Sigmoid colon (tissue), 7 donors: ENCODE results near the gene IGFBP7. TPM values are rescaled to one million over a fixed set of nuclear protein-coding genes. Genes with fewer than 3 reads are reported as not detected.

Source experiments
- DNase-seq: peaks from one replicate; pipeline ENCODE4 v3.0.0-alpha.2; 2019
- H3K27ac ChIP-seq, 4 donors: fragments of 200-600 bp; sonication (generic); one replicate each; pipeline ENCODE4 v1.5.1; 2016 to 2019; ENCODE audit warnings: mild to moderate bottlenecking in 1 of 4
- H3K27me3 ChIP-seq, 3 donors: fragments of 200-600 bp; sonication (generic); one replicate each; pipeline ENCODE4 v1.5.1; 2019; ENCODE audit warnings: mild to moderate bottlenecking in 1 of 3
- H3K36me3 ChIP-seq, 4 donors: fragments of 200-600 bp; sonication (generic); one replicate each; pipeline ENCODE4 v1.5.1; 2016 to 2019
- H3K4me1 ChIP-seq, 4 donors: fragments of 200-600 bp; sonication (generic); one replicate each; pipeline ENCODE4 v1.5.1; 2017 to 2019
- H3K4me3 ChIP-seq, 4 donors: fragments of 200-600 bp; sonication (generic); one replicate each; pipeline ENCODE4 v1.5.1; 2017 to 2019; ENCODE audit warnings: mild to moderate bottlenecking in 2 of 4, moderate library complexity in 1 of 4
- H3K9me3 ChIP-seq, 4 donors: fragments of 200-600 bp in 3 of 4; sonication (generic) in 3 of 4; one replicate each; pipeline versions ENCODE4 v1.5.1 to v1.6.1; 2013 to 2019
- EP300 ChIP-seq, 4 donors: sonication (generic); formaldehyde crosslinking; IDR thresholded peaks; one replicate each; pipeline ENCODE4 v1.6.1; 2017; ENCODE audit warnings: antibody characterized with exemption in 4 of 4
- POLR2A ChIP-seq, 2 donors: fragments of 450-650 bp; IDR thresholded peaks; one replicate each; pipeline ENCODE4 v1.6.1; 2016; ENCODE audit warnings: antibody characterized with exemption in 2 of 2, mild to moderate bottlenecking in 2 of 2, moderate library complexity in 2 of 2
- POLR2AphosphoS5 ChIP-seq, 4 donors: sonication (generic); formaldehyde crosslinking; IDR thresholded peaks; one replicate each; pipeline ENCODE4 v1.6.1; 2017; ENCODE audit warnings: antibody characterized with exemption in 4 of 4
- WGBS, 2 donors: extraction: QIAGEN DNeasy Blood & Tissue Kit; methylation state at CpG; one replicate each; pipeline ENCODE4 v1.1.7; 2013; 5-methylcytosine and 5-hydroxymethylcytosine counted together
- intact Hi-C: fragments of 100-400 bp; cut with DNase I; formaldehyde crosslinking; loops from one replicate; pipeline ENCODE4 v1.15.1; 2023
- polyA plus RNA-seq, 3 donors: library from polyadenylated mRNA; stranded (reverse); fragments of 200-250 nt; gene quantifications; one replicate each; pipeline ENCODE4 v1.2.3, GENCODE V29; 2013
- total RNA-seq, 4 donors: library from RNA; depleted of rRNA; stranded (reverse); fragments of >200 nt; gene quantifications; one replicate each; pipeline ENCODE4 v1.1.0, GENCODE V29; 2016
- TF ChIP-seq, protein P1 (sequence below), 4 experiments: fragments of 450-650 bp in 3 of 4; fragments of 200-600 bp in 1 of 4; IDR thresholded peaks; one replicate each; pipeline ENCODE4 v1.5.1; 2016 to 2019; ENCODE audit warnings: antibody characterized with exemption in 4 of 4, mild to moderate bottlenecking in 3 of 4, moderate library complexity in 2 of 4
- donor health status: healthy with polysubstance abuse.
- donor health status: Bipolar disorder and iron deficiency.
- donor health status: healthy.

Gene IGFBP7
- total and polyA plus RNA-seq, 7 donors: 29.8 to 834 (median 474) TPM

DNA sequence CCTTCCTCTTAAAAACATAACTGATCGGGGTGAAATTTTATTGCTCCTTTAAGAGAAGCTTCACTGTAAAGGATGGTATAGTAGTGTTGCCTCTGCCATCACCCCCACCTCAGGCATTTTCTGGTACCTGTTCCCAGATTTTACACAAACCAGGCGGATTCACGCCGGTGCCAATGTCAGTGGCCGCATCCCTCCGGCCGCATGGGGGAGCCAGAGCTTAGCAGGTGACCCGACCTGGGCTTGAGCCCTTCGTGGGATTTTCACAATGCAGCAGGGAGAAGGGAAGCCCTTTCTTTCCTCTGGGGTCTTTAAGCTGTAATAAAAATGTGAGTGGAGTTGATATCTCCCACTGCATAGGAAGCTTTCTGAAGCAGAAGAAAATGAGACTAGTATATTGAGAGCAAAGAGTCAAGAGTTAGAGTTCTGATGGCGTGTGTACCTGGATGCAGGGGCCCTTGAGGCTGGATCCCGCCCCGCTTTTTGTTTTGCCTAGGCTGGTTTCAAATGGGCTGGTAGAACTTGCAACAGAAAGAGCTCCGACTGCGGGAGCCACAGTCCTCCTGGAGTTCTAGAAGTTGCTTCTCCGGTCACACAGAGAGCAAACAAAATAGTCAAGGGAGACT, 72.1 kb downstream of the IGFBP7 start:
- WGBS, 2 donors: 32 to 46% methylated on average over 15 of the region's 15 CpGs
- no peaks in the 10 kb centered on the region for H3K27me3 ChIP-seq
- H3K9me3 ChIP-seq: no peaks in the 10 kb centered on the region
- no peak overlapping the region for H3K4me3 ChIP-seq
- H3K27ac ChIP-seq: peak overlapping the region in 3 of 4 donors; percentile 32 to 56 (median 43)
- peaks cover 0 to 37% (median 15%) of the 10 kb centered on the region in 4 donors for H3K4me1 ChIP-seq
- intact Hi-C loops: loop anchor here (1.0 to 2.0 kb wide), 2 partner anchors 72 to 127 kb away; partner anchors contain the start of gene IGFBP7
- TF ChIP-seq, protein P1, sequence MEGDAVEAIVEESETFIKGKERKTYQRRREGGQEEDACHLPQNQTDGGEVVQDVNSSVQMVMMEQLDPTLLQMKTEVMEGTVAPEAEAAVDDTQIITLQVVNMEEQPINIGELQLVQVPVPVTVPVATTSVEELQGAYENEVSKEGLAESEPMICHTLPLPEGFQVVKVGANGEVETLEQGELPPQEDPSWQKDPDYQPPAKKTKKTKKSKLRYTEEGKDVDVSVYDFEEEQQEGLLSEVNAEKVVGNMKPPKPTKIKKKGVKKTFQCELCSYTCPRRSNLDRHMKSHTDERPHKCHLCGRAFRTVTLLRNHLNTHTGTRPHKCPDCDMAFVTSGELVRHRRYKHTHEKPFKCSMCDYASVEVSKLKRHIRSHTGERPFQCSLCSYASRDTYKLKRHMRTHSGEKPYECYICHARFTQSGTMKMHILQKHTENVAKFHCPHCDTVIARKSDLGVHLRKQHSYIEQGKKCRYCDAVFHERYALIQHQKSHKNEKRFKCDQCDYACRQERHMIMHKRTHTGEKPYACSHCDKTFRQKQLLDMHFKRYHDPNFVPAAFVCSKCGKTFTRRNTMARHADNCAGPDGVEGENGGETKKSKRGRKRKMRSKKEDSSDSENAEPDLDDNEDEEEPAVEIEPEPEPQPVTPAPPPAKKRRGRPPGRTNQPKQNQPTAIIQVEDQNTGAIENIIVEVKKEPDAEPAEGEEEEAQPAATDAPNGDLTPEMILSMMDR (IDR thresholded peaks at IDR 0.05): peak; percentile 71 to 86 (median 80)
- TF ChIP-seq EP300 (IDR thresholded peaks at IDR 0.05) (no peak), POLR2AphosphoS5 (IDR thresholded peaks at IDR 0.05) (peak in 3 of 4 donors; percentile 24 to 53 (median 45))
- H3K36me3 ChIP-seq: peaks cover 0 to 13% (median 8%) of the 10 kb centered on the region in 4 donors
- peak; percentile 82 for DNase-seq

DNA sequence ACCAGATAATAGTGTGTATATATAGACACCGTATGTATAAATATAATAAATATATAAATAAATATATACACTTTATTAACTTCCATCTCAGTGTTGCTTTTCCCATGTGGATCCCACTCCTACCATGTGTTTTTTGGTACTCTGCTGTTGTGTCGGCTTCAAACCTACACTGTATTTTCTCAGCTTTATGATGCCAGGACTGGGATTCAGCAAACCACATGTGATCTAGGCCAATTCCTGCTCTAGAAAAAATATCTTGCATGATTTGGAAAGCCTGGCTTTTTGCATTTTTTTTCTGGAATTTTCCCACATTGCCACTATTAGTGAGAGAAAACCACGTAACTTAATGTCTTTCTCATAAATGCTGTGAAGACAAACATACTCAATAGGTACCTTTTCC, 75.7 kb downstream of the IGFBP7 start:
- Histone ChIP-seq H3K9me3 (no peaks in the 10 kb centered on the region), H3K27me3 (no peaks in the 10 kb centered on the region), H3K36me3 (peaks cover 0 to 39% (median 27%) of the 10 kb centered on the region in 4 donors), H3K4me3 (no peak overlapping the region), H3K4me1 (peaks cover 0 to 12% (median 5%) of the 10 kb centered on the region in 4 donors), H3K27ac (peak overlapping the region in 2 of 4 donors; percentile 9 to 10)
- TF ChIP-seq, protein P1 (IDR thresholded peaks at IDR 0.05): no peak
- TF ChIP-seq POLR2A (IDR thresholded peaks at IDR 0.05): no peak
- no peak for TF ChIP-seq POLR2AphosphoS5 (IDR thresholded peaks at IDR 0.05)
- TF ChIP-seq EP300 (IDR thresholded peaks at IDR 0.05): no peak
- intact Hi-C loops: no loop called here
- WGBS, 2 donors: 72 to 83% methylated on average over 3 of the region's 3 CpGs
- DNase-seq: no peak

DNA sequence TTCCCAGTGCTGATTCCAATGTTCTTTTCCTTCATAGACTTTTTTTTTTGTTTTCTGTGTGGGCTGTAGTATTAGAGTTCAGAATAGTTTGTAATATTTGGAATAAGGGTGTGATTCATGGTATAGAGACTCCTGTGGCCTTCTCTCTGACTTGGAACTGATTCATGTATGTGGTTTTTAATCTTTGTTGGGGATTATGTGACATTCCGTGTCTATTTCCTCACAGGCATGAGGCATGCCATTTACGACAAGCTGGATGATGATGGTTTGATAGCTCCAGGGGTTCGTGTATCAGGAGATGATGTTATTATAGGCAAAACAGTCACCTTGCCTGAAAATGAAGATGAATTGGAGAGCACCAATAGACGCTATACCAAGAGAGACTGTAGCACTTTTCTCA, 87.1 kb downstream of the IGFBP7 start:
- no peak overlapping the region for H3K4me3 ChIP-seq
- H3K4me1 ChIP-seq: peaks cover 0 to 2% (median under 1%) of the 10 kb centered on the region in 4 donors
- intact Hi-C loops: no loop called here
- H3K27ac ChIP-seq: no peak overlapping the region
- 83 to 84% methylated on average over 4 of the region's 4 CpGs for WGBS, 2 donors
- no peak for DNase-seq
- no peaks in the 10 kb centered on the region for H3K27me3 ChIP-seq
- TF ChIP-seq EP300 (IDR thresholded peaks at IDR 0.05): no peak
- TF ChIP-seq POLR2AphosphoS5 (IDR thresholded peaks at IDR 0.05): no peak
- TF ChIP-seq POLR2A (IDR thresholded peaks at IDR 0.05): no peak
- peaks cover 8 to 97% (median 52%) of the 10 kb centered on the region in 4 donors for H3K36me3 ChIP-seq
- H3K9me3 ChIP-seq: no peaks in the 10 kb centered on the region

DNA sequence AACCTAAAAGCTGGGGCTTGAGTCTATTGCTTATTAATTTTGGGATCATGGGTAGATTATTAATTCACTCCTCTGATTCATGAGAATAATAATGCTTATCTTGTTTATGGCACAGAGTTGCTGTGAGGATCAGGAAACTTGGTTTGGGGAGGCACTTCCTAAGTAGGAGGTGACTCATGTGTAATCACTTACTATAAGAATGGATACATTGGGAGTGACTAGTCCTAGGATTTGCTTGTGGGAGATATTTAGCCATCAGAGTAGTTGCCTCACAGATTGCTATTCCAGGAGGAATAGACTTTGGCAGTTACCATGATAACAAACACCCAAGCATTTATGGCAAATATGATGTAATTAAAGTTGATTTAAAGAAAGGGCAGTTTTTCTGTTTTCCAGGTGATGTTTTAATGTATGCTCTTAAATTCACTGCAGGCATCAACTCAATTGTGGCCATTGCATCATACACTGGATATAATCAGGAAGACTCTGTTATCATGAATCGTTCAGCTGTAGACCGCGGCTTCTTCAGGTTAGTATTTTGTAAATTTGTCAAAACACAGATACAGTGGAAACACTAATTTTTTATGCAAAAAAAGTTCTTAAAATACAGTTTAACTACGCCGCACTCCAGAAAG, 89.6 kb downstream of the IGFBP7 start:
- DNase-seq: no peak
- Histone ChIP-seq H3K4me3 (no peak overlapping the region), H3K4me1 (no peaks in the 10 kb centered on the region), H3K27ac (peak overlapping the region in 1 of 4 donors; percentile 4), H3K27me3 (no peaks in the 10 kb centered on the region), H3K36me3 (peaks cover 21 to 97% (median 46%) of the 10 kb centered on the region in 4 donors), H3K9me3 (no peaks in the 10 kb centered on the region)
- intact Hi-C loops: no loop called here
- WGBS, 2 donors: 79 to 88% methylated on average over 5 of the region's 5 CpGs
- TF ChIP-seq POLR2A (IDR thresholded peaks at IDR 0.05) (no peak), EP300 (IDR thresholded peaks at IDR 0.05) (no peak), POLR2AphosphoS5 (IDR thresholded peaks at IDR 0.05) (no peak)
- TF ChIP-seq, protein P1 (IDR thresholded peaks at IDR 0.05): no peak

GRCh38 chr4:57018980-57019379, 91.2 kb downstream of the IGFBP7 start:
- DNase-seq: no peak
- H3K27ac ChIP-seq: no peak overlapping the region
- no peaks in the 10 kb centered on the region for H3K9me3 ChIP-seq
- intact Hi-C loops: no loop called here
- no peaks in the 10 kb centered on the region for H3K4me1 ChIP-seq
- peaks cover 16 to 97% (median 32%) of the 10 kb centered on the region in 4 donors for H3K36me3 ChIP-seq
- no peak for TF ChIP-seq POLR2AphosphoS5 (IDR thresholded peaks at IDR 0.05)
- TF ChIP-seq, protein P1 (IDR thresholded peaks at IDR 0.05): no peak
- no peak for TF ChIP-seq EP300 (IDR thresholded peaks at IDR 0.05)
- no peak for TF ChIP-seq POLR2A (IDR thresholded peaks at IDR 0.05)
- H3K4me3 ChIP-seq: no peak overlapping the region
- H3K27me3 ChIP-seq: no peaks in the 10 kb centered on the region
